ENCODE results near the gene ITGB5. TPM values are rescaled to one million over a fixed set of nuclear protein-coding genes. Genes with fewer than 3 reads are reported as not detected.

Gene ITGB5
- total RNA-seq, 2 experiments from 2014 or later: not detected

DNA sequence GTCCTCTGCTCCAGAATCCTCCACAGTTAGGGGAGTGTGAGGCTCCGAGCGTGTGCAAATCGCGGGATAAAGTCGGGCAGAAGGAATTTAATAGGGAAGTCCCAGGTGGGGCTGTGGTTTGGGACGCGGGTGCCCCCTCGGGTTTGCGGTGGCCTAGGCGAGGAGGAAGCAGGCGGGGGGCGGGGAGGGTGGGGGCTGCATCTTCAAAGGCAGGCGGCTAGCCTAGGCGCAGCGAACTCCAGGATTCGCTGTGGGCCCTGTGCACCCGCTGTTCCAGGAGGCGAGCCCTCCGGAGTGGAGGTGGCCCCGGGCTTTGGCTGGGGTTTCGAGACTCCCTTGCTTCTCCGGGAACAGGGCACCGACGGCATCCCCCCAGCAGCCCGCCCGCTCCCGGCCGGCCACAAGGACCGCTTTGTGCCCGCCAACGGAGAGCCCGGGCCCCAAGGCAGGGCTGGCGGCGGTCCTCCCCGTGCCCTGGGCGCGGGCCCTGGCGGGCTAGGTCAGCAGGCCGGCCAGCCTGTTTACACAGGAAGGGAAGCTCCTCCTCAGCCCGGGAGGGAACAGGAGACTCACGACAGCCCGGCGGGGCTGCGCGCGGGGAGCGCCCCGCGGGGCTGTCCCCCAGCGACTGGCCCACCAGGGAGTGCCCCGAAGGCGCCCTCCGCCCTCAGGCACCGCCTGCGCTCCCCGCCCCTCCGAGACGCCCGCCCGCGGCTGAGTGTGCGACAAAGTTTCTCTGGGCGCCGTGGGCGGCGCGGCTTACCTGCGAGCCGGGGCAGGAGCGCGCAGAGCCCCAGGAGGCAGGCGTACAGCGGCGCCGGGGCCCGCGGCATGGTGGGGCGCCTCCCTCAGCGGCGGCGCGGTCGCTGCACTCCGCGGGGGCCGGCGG, 753 bp downstream of the ITGB5 start:
- Histone ChIP-seq H3K4me3 (ENCODE audit: low read depth, low read length, poor library complexity, severe bottlenecking) (no peak overlapping the region), H3K4me2 (ENCODE audit: low read length) (no peak overlapping the region), H3K4me1 (ENCODE audit: insufficient read depth, low read length, poor library complexity, severe bottlenecking) (no peaks in the 10 kb centered on the region), H3K9me3 (ENCODE audit: low read length) (no peaks in the 10 kb centered on the region), H3K79me2 (ENCODE audit: insufficient read depth, low read depth, low read length) (no peaks in the 10 kb centered on the region), H2AFZ (ENCODE audit: low read length) (no peak overlapping the region), H3K27ac (ENCODE audit: low read depth, low read length, poor library complexity, severe bottlenecking) (no peak overlapping the region), H4K20me1 (ENCODE audit: insufficient read depth, low read length) (no peaks in the 10 kb centered on the region), H3K36me3 (ENCODE audit: insufficient read depth, low read length) (no peaks in the 10 kb centered on the region), H3K9me2 (ENCODE audit: insufficient read depth, low read length) (no peaks in the 10 kb centered on the region)
- CTCF ChIA-PET (ENCODE audit: unreplicated experiment): no interaction called here
- no TSS peak for BruUV-seq (replicated peaks)
- POLR2A ChIA-PET: no interaction called here
- DNase-seq (ENCODE audit: low spot score): no peak
- intact Hi-C loops (cut with micrococcal nuclease; ENCODE audit: unreplicated experiment): no loop called here
- TF ChIP-seq EZH2phosphoT487 (IDR thresholded peaks at IDR 0.05; ENCODE audit: borderline replicate concordance, low read depth, low read length) (no peak), CTCF (conservative IDR thresholded peaks at IDR 0.05; ENCODE audit: low read length) (no peak)

GRCh38 chr3:124885466-124886167, 1.5 kb downstream of the ITGB5 start:
- Histone ChIP-seq H2AFZ (ENCODE audit: low read length) (no peak overlapping the region), H3K27ac (ENCODE audit: low read depth, low read length, poor library complexity, severe bottlenecking) (no peak overlapping the region), H3K9me2 (ENCODE audit: insufficient read depth, low read length) (no peaks in the 10 kb centered on the region), H3K4me2 (ENCODE audit: low read length) (no peak overlapping the region), H4K20me1 (ENCODE audit: insufficient read depth, low read length) (no peaks in the 10 kb centered on the region), H3K4me1 (ENCODE audit: insufficient read depth, low read length, poor library complexity, severe bottlenecking) (no peaks in the 10 kb centered on the region), H3K4me3 (ENCODE audit: low read depth, low read length, poor library complexity, severe bottlenecking) (no peak overlapping the region), H3K36me3 (ENCODE audit: insufficient read depth, low read length) (no peaks in the 10 kb centered on the region), H3K9me3 (ENCODE audit: low read length) (no peaks in the 10 kb centered on the region), H3K79me2 (ENCODE audit: insufficient read depth, low read depth, low read length) (no peaks in the 10 kb centered on the region)
- CTCF ChIA-PET (ENCODE audit: unreplicated experiment): no interaction called here
- BruUV-seq (replicated peaks): no TSS peak
- POLR2A ChIA-PET: no interaction called here
- no peak for DNase-seq (ENCODE audit: low spot score)
- no peak for TF ChIP-seq EZH2phosphoT487 (IDR thresholded peaks at IDR 0.05; ENCODE audit: borderline replicate concordance, low read depth, low read length)
- TF ChIP-seq CTCF (conservative IDR thresholded peaks at IDR 0.05; ENCODE audit: low read length): no peak
- intact Hi-C loops (cut with micrococcal nuclease; ENCODE audit: unreplicated experiment): no loop called here
